K562 (cell line): ENCODE results near the gene DROSHA.

Experiments used
- CHD7 ChIP-seq: fragments of 200-600 bp; sonication (generic); IDR thresholded peaks from one replicate; pipeline ENCODE4 v1.6.1; 2012; ENCODE audit warnings: mild to moderate bottlenecking, low read depth, low read length, inconsistent platforms
- CTCF ChIP-seq, 3 experiments: IDR thresholded peaks in 2 of 3; conservative IDR thresholded peaks in 1 of 3; 2 replicates each; pipeline ENCODE4 v1.5.1; 2011 to 2012; ENCODE audit warnings: low read length in 3 of 3, mild to moderate bottlenecking in 3 of 3, control low read depth in 2 of 3, improper control_type of control experiment in 1 of 3, inconsistent platforms in 1 of 3, low read depth in 1 of 3, mixed read lengths in 1 of 3, moderate library complexity in 1 of 3; ENCODE audit not compliant: insufficient read depth in 2 of 3
- EP300 ChIP-seq: IDR thresholded peaks from 2 replicates; pipeline ENCODE4 v1.6.1; 2012; ENCODE audit warnings: low read length, improper control_type of control experiment

- TF ChIP-seq CHD7 (no peak), EP300 (no peak), CTCF (IDR thresholded peaks at IDR 0.05 in 2 of 3, conservative IDR thresholded peaks at IDR 0.05 in 1 of 3; ENCODE audit: insufficient read depth in 2 of 3, low read depth in 1 of 3, low read length in 3 of 3) (peak; percentile 20 to 25 (median 21); a peak in 2 of 6 replicates)
Measured at GRCh38 chr5:31531888-31532547, at the start of gene DROSHA, which contains the start of gene C5orf22.
